EL (cell line): ENCODE data around the gene MEI1.
"Not testable (repeated sequence)": the region's sequence is repeated elsewhere in the genome, so short reads cannot be mapped to it uniquely, and the experiment has no call there.

Experiments
- DNase-seq: peaks from one replicate; pipeline ENCODE4 v3.0.0-alpha.2; 2016

MEI1 gene

DNA sequence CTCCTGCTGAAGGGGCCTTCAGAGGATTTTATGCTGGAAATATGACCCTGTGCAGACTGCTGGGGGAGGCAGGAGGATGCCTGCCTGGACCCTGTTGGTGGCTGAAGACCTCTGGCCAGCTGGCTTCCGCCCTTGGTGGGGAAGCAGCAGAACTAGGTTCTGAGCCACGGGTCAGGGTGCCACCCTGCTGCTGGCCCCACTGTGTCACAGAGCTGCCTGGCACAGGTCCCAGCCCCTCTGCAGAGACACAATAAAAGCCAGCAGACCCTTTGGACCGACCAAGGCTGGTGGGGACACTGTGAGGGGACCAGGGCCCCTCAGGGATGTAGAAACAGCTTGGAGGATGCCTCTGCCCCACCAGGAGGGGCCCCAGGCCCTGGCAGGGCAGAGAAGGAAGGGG is 126.7 kb downstream of the MEI1 start:
- DNase-seq: no peak

DNA sequence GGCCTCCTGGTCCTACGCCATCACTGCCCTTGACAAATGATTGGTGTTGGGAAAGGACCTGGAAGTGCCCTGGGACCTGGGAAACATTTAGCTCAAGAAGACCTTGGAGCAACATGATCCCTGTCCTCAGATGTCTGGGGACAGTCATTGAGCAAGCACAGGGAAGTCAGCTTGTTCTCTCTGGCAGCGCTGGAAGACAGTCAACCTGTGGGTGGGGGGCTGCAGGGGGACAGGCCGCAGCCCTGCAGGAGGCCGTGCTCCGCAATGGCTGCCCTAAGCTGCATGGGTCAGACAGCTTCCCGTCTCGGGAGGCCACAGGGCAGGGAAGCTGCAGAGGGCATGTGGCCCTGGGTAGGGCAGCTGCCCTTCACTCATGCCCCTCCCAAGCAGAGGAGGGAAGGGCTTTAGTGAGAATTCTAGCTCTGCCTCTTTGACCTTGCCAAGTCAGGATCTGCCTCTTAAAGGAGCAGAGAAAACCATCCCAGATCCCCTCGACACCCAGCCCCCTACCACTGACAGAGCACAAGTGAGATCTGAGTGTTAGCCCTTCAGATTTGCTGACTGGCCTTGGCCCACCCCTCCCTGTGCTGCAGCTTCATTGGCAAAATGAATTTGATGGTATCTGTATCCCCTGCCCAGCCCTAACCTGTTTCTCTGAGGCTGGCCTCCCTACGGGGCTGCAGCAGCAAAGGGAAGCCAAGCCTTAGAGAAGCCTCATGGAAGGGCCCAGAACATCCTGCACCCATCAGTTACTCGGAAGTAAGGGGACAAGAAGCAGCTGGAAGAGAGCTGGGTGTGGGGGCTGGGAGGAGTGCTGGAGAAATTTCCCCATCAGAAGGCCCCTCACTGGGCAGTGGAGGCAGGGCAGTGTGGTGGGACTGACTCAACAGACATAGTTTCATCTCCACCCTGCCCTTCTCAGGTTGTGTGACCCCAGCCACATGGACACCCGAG is 127.4 kb downstream of the MEI1 start:
- DNase-seq: no peak

DNA sequence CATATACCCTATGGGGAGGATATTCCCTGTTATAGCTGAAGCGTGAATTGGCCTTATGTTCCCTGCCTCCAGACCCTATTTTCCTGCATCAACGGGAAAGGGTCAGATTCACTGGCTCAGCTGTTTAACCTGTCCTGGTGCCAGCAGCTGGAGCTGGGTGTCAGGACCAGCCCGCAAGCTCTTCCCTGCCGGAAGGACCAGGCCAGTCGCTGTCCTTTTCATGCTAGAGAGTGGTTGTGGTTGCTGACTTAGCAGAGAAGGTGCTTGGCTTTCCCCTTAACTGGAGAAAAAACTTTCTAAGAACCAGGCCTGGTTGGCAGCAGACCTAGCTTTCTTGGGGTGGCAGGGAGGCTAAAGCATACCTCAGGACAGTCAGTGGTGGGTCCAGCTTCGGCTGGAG is 128.4 kb downstream of the MEI1 start:
- no peak for DNase-seq

DNA sequence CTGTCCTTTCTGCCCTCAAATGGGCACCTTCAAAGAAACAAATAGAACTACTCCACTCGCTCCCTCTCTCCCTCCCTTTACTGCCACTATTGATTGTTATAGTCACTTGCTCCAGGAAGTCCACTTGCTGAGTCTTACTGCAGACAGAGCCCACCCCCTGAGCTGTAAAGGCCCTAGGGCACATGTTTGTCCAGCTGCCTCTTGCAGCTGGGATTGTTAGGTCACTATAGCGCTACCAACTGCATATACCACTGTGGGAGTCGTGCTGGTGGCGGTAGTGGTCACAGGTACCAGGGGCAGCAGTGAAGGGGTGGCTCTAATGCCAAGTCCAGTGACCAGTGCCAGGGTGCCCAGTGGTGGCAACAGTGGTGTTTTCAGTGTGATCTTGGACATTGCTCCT is 129.2 kb downstream of the MEI1 start:
- no peak for DNase-seq

DNA sequence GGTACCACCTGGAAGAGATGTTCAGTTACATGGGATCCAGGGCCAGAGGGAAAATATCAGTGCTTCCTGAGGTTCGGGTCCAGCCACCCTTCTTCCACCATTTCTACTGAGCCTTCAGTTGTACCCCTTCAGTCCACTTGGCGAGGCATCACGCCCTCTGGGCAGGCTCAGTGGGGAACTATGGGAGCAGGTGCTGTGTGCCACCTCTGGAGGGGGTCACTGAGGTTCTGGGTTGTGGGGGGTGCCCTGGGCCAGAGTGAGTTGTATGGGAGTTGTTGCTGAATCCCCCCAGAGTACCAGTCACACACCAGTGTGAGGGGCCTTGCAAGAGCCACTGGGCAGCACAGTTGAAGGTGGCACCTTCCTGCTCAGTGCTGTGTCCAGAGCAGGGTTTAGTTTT is 130.9 kb downstream of the MEI1 start:
- DNase-seq: no peak

DNA sequence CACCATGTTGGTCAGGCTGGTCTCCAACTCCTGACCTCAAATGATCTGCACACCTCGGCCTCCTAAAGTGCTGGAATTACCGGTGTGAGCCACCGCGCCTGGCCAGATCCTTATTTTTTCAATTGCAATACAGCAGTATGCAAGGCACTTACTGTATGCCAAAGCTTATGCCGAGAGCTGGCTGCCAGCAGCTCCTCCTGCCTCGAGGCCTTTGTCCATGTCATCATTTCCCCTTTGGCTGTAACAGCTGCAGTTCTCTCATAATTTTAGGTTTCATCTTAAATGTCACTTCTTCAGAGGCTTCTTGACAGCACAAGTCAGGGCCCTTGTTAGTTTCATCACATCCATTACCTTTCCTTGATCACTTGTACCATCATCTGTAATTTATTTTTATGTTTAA is 132.1 kb downstream of the MEI1 start:
- DNase-seq: peak; percentile 38

DNA sequence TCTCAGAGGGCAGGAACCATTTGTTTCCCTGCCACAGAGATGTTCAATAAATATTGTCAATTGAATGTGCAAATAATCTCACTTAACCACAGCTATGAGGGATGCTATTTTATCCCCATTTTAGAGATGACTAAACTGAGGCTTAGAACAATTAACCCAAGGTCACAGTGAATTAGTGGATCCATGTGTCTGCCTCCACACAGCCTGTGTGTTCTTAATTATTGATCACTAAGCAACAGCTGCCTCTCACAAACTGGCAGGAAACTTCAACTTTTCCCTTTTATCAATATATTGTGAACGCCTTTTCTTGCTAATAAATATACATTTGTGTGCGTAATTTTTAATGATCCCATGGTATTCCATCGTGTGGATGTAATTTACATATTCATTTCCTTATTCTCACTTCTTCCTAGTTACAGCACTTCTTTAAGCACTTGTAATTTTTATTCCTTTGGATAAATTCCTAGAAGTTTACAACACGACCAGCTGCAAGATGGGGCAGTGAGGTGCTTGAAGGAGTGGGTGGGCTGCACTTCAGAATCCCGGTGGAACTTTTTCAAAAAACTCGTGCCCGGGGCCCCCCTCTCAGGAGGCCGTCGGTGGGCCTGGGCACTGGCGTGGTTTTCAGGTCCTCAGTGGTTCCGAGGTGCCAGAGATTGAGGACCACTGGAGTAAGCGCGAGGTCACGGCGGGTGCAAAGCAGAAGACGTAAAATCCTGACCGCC is 132.7 kb downstream of the MEI1 start:
- no peak for DNase-seq

DNA sequence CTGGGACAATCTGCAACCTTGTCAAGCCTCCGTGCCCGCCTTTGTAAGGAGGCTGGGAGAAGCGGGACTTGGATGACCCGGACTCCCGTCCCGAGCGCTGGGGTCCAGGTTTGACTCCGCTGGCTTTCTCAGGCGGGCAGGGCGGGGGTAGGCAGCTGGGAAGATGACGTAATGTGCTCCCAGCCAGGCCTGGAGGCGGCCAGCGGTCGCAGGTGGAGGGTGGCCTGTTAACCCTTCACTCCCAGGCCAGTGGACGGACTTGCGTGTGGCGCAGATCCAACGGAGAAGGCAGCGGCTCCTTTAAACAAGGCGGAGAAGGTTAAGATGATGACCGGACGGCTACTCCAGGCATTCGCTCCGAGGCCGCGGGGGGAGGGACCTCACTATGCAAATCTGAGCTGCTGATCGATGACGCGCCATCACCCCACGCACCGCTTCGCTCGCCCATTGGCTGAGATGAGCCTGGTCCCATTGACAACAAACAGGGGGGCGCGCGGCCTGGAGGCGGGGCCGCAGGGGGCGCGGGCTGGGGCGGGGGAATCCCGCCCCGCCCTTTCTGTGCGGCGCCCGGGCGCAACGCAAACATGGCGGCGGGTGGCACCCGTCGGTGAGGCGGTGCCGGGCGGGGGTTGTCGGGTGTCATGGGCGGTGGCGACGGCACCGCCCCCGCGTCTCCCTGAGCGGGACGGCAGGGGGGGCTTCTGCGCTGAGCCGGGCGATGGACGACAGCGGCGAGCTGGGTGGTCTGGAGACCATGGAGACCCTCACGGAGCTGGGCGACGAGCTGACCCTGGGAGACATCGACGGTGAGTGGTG is 133.5 kb downstream of the MEI1 start, which contains the start of gene SREBF2:
Gene SREBF2, plus strand, starts transcription at position 553 of the 816 bp plus-strand sequence. Its CDS starts 166 bp downstream, at position 719.
- peak; percentile 100 for DNase-seq

DNA sequence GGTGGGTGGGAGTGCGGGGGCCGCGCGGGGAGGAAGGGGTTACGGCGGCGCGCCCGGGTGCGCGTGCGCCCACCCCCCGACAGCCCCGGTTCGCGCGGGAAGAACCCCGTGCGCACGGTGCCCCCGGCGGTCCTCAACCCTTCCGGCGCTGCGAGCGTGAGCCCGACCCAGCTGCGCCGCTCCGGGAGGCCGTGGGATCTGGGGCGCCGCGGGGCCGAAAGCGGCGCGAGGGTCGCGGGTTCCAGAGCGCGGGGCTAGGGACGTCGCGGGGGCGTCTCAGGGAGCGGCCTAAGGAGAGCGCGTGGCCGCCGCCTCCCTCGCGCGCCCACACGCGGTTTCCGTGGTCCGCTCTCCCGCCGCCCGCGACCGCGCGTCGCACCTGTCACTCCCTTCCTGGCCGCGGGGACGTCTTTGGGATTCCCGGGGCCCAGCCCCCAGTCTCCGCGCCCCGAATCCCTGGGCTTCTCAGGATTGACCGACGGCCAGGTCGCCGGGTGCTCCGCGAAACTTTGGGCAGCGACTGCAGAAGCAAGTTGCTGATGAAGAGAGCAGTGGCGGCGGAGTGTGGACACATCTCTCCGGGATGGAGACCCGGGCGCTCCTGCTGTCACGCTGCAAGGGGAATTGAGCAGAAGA is 134.2 kb downstream of the MEI1 start:
- DNase-seq: peak; percentile 37

DNA sequence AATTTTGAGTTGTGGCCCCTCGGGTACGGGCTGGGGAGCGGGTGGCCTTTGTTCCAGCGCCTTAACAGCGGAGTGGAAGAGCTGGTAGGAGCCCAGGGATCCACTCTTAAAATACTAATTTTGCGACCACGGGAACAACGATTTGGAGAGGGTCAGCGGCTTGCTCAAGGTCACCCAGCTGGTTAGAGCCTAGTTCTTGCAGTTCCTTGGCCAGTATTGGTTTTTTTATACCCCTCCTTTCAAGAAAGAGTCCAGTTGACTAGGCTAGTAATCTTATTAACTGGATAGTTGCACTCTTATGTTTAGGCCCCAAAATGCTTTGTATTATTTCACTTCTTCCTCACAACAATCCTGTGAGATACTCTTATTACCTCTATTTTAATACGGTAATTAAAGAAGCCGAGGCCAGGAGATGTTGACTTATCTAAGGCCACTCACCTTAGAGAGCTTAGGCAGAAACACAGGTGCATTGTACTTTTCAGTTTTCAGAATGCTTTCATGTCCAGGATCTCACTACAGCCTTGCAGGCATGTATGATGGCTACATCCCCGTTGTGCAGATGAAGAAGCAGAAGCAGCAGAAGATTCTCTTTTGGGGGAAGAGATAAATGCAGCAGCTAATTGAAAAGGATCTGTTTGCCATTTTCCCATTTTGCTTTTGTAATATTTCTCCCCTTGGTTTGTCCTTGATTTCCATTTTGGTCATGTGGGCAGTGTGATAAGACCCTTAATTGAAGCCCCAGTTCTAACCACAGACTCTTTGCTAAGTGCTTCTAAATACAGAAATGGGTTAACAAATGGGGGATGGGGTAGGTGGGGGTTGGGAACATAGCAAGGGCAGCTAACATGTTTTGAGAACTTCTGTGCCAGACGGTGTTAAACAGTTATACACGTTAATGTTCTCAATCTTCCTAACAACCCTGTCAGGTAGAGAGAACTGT is 135.0 kb downstream of the MEI1 start:
- DNase-seq: no peak

DNA sequence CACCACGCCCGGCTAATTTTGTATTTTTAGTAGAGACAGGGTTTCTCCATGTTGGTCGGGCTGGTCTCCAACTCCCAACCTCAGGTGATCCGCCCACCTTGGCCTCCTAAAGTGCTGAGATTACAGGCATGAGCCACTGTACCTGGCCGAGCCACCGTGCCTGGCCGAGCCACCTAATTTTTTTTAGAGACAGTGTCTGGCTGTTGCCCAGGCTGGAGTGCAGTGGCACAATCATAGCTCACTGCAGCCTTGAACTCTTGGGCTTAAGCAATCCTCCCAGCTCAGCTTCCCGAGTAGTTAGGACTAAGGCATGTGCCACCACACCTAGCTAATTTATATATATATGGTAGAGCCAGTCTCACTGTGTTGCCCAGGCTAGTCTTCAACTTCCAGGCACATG is 136.2 kb downstream of the MEI1 start:
- not testable (repeated sequence) for DNase-seq

DNA sequence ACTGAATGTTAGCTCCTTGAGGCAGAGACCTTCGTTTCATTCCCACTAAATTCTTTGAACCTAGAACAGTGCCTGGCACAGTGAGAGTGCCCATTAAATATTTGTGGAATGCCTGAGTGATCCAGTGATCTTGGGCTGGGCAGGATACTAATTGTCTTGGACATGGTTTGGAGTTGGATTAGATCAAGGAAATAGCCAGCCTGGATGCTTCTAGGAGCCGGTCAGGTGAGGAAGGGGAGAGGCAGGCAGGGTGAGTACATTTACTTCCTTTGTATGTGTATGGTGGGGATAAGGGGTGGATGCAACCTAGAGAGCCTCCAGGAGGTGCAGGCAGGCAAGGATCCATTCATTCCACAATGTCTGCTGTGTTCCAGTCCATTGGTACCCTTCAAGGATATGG is 137.2 kb downstream of the MEI1 start:
- no peak for DNase-seq

DNA sequence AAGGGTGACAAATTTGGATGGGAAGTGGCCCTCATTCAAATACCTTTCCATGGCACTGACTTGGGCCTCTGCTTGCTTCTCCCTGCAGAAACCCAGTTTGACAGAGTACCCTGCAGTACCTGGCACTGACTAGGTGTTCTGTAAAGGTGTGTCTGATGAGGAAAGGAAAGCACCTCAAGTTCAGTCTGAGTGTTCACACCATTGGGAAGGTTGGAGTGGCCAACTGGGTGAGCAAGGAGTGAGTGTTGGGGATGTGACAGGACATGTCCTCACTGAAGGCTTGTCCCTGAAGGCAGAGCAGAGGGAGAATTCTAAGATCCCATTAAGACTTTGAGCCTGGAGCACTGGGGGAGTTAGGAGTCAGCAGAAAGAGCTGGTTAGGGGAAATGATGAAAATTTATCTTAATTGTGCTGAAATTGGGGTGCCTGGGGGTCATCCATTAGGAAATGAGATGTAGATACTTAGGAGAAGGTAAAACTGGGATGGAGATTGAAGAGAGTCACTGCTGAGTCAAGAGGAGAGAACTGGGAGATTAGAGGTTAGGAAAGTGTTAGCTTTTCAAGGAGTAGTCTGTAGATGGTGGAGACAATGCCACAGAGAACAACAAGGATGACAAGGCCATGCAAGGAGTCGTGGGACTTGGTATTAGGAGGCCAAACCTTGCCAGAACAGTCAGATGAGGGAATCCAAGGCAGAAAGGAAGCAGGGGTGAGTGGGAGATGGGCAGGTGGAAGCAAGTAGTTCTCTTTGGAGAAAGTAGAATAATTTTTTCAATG is 139.7 kb downstream of the MEI1 start:
- no peak for DNase-seq

DNA sequence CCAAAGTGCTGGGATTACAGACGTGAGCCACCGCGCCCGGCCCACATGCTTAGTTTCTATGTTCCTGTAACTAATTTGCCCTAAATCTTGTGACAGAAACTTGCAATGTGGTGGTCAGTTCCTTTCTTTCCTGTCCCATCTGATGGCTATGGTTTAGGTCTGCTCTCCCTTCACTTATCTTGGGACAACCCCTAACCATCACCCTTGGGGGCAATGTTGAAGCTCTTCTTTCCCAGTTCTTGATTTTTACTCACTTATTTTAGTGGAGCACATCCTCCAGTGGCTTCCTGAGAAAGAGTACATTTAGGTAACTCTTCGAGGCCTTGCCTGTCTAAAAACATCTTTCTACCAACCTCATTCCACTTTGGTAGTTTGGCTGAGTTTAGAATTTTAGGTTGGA is 140.9 kb downstream of the MEI1 start:
- no peak for DNase-seq

DNA sequence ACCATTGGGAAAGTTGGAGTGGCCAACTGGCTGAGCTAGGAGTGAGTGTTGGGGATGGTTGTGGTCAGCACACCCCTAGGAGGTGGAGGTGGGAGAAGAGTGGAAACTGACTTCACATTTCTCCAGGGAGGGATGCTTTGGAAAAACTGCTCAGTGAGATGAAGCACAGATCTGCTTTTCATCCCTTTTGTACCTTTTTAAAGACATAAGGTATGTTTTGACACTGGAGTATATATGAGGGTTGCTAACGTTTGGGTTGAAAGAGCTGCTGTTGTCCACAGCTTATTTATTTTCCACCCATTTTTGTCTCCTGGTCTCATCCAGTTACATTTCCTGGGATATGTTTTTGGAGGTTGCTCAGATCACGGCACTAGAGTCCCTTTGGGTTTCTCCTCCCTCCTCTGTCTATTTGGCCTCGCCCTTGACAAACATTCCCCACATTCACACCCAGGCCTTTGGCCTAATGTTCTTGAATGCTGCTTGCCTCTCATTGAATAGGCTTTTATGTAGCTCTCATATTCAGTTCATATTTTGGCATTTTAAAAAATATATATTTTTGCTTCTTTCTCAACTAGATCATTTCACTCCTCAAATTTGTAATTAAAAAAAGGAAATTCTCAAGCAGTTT is 141.9 kb downstream of the MEI1 start:
- no peak for DNase-seq

DNA sequence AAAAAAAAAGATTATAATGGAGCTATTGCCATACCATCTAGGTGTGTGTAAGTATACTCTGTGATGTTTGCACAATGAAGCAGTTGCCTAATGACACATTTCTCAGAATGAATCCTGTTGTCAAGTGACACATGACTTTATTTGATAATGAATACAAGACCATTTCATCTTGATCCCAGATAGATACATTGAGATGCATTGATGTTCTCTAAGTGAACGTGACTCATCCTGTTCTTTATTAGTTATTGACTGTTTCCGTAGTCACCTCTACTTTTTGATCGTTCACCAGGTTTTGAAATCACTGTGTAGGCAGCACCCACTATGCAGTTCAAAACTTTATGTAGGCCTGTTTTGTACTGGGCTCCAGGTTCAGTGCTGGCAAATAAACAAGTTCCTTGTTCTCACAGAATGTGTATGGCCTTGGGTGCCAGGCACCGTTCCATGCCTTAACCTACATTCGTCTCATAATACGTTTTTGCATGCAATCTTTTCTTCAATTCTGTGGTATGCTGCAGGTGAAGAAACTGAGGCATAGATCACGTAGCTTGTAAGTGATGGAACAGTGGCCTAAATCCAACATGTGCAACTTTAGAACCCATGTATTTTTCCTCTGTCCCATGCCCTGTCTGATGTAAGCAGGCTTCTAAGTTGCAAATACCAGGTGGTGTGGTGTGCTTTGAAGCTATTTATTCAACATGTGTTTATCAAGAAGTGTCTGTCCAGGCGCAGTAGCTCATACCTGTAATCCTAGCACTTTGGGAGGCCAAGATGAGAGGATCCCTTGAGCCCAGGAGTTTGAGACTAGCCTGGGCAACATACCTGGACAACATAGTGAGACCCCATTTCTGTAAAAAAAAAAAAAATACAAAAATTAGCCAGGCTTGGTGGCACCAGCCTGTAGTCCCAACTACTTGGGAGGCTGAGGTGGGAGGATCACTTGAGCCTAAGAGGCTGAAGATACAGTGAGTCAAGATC is 144.0 kb downstream of the MEI1 start:
- no peak for DNase-seq

DNA sequence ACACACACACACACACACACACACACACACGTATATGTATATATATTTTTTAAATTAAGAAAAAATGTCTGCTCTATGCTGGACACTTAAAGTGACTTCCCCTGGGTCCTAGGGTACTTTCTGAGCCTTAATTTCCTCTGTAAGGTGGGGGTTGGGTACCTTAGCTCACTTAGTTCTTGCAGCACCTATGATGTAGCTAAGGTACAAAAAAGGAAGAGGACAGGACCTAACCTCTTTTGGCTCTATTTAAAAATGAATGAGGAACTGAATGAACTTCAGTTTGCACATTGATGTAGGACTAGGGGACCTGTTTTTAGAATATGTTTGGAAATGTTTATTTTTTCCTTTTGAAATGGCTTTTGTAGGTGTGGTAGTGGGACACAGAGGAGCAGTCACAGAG is 144.7 kb downstream of the MEI1 start:
- DNase-seq: no peak

DNA sequence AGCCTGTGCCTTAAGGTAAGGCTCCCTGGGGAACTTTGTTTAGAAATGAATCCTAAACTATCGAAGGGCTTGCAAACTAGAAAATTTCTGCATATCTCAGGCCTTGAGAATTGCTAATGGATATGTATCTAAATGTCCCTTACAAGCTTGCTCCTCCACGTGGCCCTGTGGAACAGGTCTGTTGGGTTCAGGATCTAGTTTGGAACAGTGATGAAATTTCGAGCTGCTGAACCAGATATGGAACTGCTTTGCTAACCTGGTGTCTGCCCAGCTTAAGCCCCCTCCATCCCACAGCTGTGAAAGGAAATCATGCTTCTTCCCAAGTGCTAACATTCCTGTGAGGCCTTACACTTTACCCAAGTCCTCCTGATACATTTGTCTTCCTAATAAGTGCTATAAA is 145.2 kb downstream of the MEI1 start:
- no peak for DNase-seq
